Measurements from ENCODE around the gene AKNA. TPM values are rescaled to one million over a fixed set of nuclear protein-coding genes. Genes with fewer than 3 reads are reported as not detected.

AKNA gene
- total RNA-seq, 4 donors from 2014 or later = 34.8 to 63.2 (median 48.6) TPM

DNA sequence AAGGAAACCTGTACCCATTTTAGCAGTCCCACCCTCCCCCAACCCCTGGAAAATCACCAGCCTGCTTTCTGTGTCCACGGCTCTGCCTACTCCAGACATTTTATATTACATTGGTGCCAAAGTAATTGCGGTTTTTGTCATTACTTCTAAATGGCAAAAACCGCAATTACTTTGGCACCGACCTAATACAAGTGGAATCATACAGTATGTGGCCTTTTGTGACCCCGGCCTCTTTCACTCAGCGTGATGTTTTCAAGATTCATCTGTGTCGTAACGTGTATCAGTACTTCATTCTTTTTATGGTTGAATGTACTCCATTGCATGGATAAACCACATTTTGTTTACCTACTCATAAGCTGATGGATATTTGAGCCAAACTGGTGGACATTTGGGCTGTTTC, 74.6 kb downstream of the AKNA start:
- Histone ChIP-seq H3K27ac (no peak overlapping the region), H3K27me3 (no peaks in the 10 kb centered on the region), H3K36me3 (no peaks in the 10 kb centered on the region), H3K4me1 (no peaks in the 10 kb centered on the region), H3K4me3 (no peak overlapping the region), H3K9me3 (no peaks in the 10 kb centered on the region)
- intact Hi-C loops (cut with DNase I; ENCODE audit: low total_unique reads) (no loop called here), in situ Hi-C loops (cut with MboI; ENCODE audit: low pct_ligation_motif_present in 1 of 4, low pct_unique_long_range_greater_than_20kb in 1 of 4, low sequenced_read_pairs in 3 of 4) (no loop called here)
- WGBS, 2 donors (ENCODE audit: low coverage in 1 of 2) = 81 to 89% methylated on average over 8 of the region's 8 CpGs
- TF ChIP-seq EP300 (IDR thresholded peaks at IDR 0.05; ENCODE audit: low read depth) (no peak), POLR2A (IDR thresholded peaks at IDR 0.05) (no peak), POLR2AphosphoS5 (IDR thresholded peaks at IDR 0.05) (no peak)
- TF ChIP-seq, protein P1, sequence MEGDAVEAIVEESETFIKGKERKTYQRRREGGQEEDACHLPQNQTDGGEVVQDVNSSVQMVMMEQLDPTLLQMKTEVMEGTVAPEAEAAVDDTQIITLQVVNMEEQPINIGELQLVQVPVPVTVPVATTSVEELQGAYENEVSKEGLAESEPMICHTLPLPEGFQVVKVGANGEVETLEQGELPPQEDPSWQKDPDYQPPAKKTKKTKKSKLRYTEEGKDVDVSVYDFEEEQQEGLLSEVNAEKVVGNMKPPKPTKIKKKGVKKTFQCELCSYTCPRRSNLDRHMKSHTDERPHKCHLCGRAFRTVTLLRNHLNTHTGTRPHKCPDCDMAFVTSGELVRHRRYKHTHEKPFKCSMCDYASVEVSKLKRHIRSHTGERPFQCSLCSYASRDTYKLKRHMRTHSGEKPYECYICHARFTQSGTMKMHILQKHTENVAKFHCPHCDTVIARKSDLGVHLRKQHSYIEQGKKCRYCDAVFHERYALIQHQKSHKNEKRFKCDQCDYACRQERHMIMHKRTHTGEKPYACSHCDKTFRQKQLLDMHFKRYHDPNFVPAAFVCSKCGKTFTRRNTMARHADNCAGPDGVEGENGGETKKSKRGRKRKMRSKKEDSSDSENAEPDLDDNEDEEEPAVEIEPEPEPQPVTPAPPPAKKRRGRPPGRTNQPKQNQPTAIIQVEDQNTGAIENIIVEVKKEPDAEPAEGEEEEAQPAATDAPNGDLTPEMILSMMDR (IDR thresholded peaks at IDR 0.05) = no peak
- no peak for DNase-seq

DNA sequence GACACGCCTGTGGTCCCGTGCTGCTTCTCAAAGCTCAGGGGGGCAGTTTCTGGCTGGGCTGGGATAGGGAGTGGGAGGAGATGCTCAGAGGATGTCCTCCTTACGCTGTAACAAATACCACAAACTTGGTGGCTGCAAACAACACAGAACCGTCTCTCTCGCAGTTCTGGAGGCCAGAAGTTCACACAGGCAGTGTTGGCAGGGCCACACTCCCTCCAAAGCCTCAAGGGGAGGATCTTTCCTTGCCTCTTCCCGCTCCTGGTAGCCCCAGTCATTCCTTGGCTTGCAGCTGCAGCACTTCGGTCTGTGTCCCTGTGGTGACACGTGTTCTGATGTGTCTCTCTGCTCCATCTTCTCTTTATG, 75.3 kb downstream of the AKNA start:
- in situ Hi-C loops (cut with MboI; ENCODE audit: low pct_ligation_motif_present in 1 of 4, low pct_unique_long_range_greater_than_20kb in 1 of 4, low sequenced_read_pairs in 3 of 4) = no loop called here
- Histone ChIP-seq H3K36me3 (no peaks in the 10 kb centered on the region), H3K27ac (no peak overlapping the region), H3K4me1 (no peaks in the 10 kb centered on the region), H3K4me3 (no peak overlapping the region), H3K27me3 (no peaks in the 10 kb centered on the region), H3K9me3 (no peaks in the 10 kb centered on the region)
- WGBS, 2 donors (ENCODE audit: low coverage in 1 of 2) = 70% methylated on average over 8 of the region's 8 CpGs; no CpG with 5 or more reads in 1 of the 2 donors
- TF ChIP-seq POLR2AphosphoS5 (IDR thresholded peaks at IDR 0.05) = no peak
- TF ChIP-seq POLR2A (IDR thresholded peaks at IDR 0.05) = no peak
- TF ChIP-seq, protein P1 (IDR thresholded peaks at IDR 0.05) = no peak
- no peak for TF ChIP-seq EP300 (IDR thresholded peaks at IDR 0.05; ENCODE audit: low read depth)
- intact Hi-C loops (cut with DNase I; ENCODE audit: low total_unique reads) = no loop called here
- DNase-seq = no peak

DNA sequence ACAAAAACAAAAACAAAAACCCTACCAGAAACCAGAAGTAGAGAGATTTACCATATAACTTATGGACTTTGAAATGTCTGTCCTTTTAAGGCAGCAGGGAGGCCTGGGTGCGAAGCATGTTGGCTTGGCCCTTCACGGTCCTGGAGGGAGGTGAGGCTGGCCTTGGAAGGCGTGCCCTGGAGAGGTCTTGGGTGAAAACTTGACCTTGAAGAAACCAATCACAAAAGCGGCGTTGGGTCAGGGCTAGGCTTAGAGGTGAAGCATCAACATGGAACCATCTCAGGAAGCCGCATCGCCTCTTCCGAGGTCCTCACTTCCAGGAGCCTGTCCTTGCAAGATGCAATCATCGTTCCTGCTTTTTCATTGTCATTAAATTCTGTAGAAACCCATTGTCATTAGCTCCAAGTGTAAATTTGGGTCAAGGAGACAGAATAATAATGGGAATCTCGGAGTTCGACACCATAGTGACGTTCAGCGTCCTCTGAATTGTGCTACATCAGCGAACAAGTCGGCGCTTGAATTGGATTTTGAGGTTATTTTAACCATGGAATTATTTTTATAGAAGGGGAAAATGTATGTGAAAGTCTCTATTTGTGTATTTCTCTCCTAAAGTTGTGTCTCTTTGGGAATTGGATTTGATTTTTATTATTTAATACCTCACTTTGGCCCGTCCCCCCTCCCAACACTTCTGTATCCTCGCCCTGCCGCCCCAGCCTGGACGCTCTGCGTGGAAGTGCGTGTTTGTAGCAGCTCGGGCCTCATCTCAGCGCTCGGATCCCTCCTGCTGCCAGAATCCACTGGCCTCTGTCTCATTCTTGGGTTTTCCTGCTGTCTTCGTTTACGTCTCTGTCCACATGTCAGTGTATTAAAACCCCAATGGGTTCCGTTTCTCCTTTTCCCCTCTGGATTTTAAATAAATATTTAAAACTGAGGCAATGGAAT, 75.9 kb downstream of the AKNA start:
- Histone ChIP-seq H3K9me3 (no peaks in the 10 kb centered on the region), H3K27ac (no peak overlapping the region), H3K27me3 (no peaks in the 10 kb centered on the region), H3K4me3 (no peak overlapping the region), H3K36me3 (no peaks in the 10 kb centered on the region), H3K4me1 (no peaks in the 10 kb centered on the region)
- no peak for DNase-seq
- no peak for TF ChIP-seq POLR2AphosphoS5 (IDR thresholded peaks at IDR 0.05)
- TF ChIP-seq EP300 (IDR thresholded peaks at IDR 0.05; ENCODE audit: low read depth) = no peak
- no peak for TF ChIP-seq POLR2A (IDR thresholded peaks at IDR 0.05)
- TF ChIP-seq, protein P1 (IDR thresholded peaks at IDR 0.05) = no peak
- intact Hi-C loops (cut with DNase I; ENCODE audit: low total_unique reads) = no loop called here
- 73 to 86% methylated on average over 15 to 28 of the region's 28 CpGs for WGBS, 2 donors (ENCODE audit: low coverage in 1 of 2)
- in situ Hi-C loops (cut with MboI; ENCODE audit: low pct_ligation_motif_present in 1 of 4, low pct_unique_long_range_greater_than_20kb in 1 of 4, low sequenced_read_pairs in 3 of 4) = no loop called here

DNA sequence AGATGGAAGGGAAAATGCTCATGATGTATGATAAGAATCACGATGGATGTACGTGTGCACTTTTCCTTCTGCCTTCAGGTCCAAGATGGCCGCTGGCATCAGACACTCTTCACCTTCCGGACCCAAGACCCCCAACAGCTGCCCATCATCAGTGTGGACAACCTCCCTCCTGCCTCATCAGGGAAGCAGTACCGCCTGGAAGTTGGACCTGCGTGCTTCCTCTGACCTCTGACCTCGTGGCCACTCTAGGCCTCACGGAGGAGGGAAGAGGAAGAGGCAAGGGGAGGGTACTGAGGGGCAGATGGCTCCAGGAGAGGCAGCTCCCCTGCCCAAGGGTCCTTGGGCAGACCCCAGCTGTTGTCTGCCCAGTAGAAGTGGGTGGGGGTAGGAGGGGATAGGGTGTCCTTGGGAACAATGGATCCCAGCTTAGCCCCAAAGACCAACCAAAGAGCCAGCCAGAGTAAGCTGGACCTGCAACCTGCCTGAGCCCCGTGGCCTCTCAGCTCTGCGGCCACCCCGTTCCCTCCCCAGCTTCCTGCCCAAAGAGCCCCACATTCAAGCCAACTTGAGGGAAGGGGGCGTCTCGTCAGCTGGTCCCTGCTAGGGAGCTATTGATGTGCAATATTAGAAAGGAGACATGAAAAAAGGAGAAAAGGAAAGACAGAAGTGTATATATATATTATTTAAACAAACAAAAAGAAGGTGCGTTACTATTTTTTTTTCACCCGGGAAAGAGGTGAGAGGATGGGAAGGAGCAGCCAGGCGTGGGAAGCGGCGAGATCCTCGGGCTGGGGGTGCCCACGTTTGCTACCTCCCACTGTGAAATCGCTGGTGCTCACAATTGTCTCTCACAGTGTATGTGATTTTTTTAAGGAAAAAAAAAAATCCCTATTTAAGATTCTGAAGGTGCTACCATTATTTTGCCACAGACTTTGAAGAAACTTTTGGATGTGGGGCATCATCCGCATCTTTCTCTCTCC, 77.0 kb downstream of the AKNA start:
- Histone ChIP-seq H3K36me3 (no peaks in the 10 kb centered on the region), H3K27ac (no peak overlapping the region), H3K27me3 (no peaks in the 10 kb centered on the region), H3K4me3 (no peak overlapping the region), H3K9me3 (no peaks in the 10 kb centered on the region), H3K4me1 (no peaks in the 10 kb centered on the region)
- intact Hi-C loops (cut with DNase I; ENCODE audit: low total_unique reads) (no loop called here), in situ Hi-C loops (cut with MboI; ENCODE audit: low pct_ligation_motif_present in 1 of 4, low pct_unique_long_range_greater_than_20kb in 1 of 4, low sequenced_read_pairs in 3 of 4) (no loop called here)
- TF ChIP-seq POLR2A (IDR thresholded peaks at IDR 0.05) (no peak), EP300 (IDR thresholded peaks at IDR 0.05; ENCODE audit: low read depth) (no peak), POLR2AphosphoS5 (IDR thresholded peaks at IDR 0.05) (no peak)
- TF ChIP-seq, protein P1 (IDR thresholded peaks at IDR 0.05) = no peak
- no peak for DNase-seq
- WGBS, 2 donors (ENCODE audit: low coverage in 1 of 2) = 82 to 85% methylated on average over 15 to 22 of the region's 22 CpGs
